Thoracic aorta (tissue), 2 donors: ENCODE measurements around the gene NOC3L. TPM values are rescaled to one million over a fixed set of nuclear protein-coding genes. Genes with fewer than 3 reads are reported as not detected.

Experiments
- ATAC-seq: fragments of 150-250 bp; one replicate; pipeline ENCODE4 v1.8.0; 2017; ENCODE audit warnings: low read depth; ENCODE audit not compliant: insufficient number of reproducible peaks, low FRiP score
- DNase-seq: peaks from one replicate; pipeline ENCODE4 v3.0.0-alpha.2; 2020; ENCODE audit warnings: low spot score
- H3K27ac ChIP-seq, 2 donors: fragments of 200-600 bp; sonication (generic); 1 replicate in 1 of 2; 2 replicates in 1 of 2; pipeline ENCODE4 v1.5.1; 2016; ENCODE audit warnings: mild to moderate bottlenecking in 2 of 2, moderate library complexity in 2 of 2
- H3K27me3 ChIP-seq: fragments of 200-600 bp; sonication (generic); replicated peaks from 2 replicates; pipeline ENCODE4 v1.6.0; 2016; ENCODE audit warnings: mild to moderate bottlenecking; ENCODE audit not compliant: insufficient read depth
- H3K36me3 ChIP-seq: fragments of 200-600 bp; sonication (generic); one replicate; pipeline ENCODE4 v1.5.1; 2016
- H3K4me1 ChIP-seq, 2 donors: fragments of 200-600 bp; sonication (generic); 1 replicate in 1 of 2; 2 replicates in 1 of 2; pipeline versions ENCODE4 v1.5.1 to v1.6.0; 2016; ENCODE audit warnings: low read depth in 2 of 2, mild to moderate bottlenecking in 1 of 2; ENCODE audit not compliant: control insufficient read depth in 1 of 2
- H3K4me3 ChIP-seq: fragments of 200-600 bp; sonication (generic); 2 replicates; pipeline ENCODE4 v1.5.1; 2016; ENCODE audit warnings: mild to moderate bottlenecking
- H3K9me3 ChIP-seq: fragments of 200-600 bp; sonication (generic); 2 replicates; pipeline ENCODE4 v1.5.1; 2016
- total RNA-seq, 2 donors: library from RNA; depleted of rRNA; stranded (reverse); fragments of >200 nt; gene quantifications; one replicate each; pipeline versions ENCODE4 v1.1.0 to v1.2.3, GENCODE V29; 2016
- TF ChIP-seq, protein P1 (sequence below): fragments of 200-600 bp; sonication (generic); IDR thresholded peaks from one replicate; pipeline ENCODE4 v1.5.1; 2019; ENCODE audit warnings: antibody characterized with exemption

The NOC3L gene
- total RNA-seq, 2 donors from 2014 or later, result 11.1 to 22.5 TPM

GRCh38 chr10:94316560-94316959 is 46.2 kb downstream of the NOC3L start:
- Histone ChIP-seq H3K27me3 (no peaks in the 10 kb centered on the region), H3K4me3 (no peak overlapping the region), H3K27ac (peak overlapping the region in 1 of 2 donors; percentile 73), H3K4me1 (peaks cover 12 to 25% of the 10 kb centered on the region in 2 donors), H3K9me3 (no peaks in the 10 kb centered on the region), H3K36me3 (no peaks in the 10 kb centered on the region)
- no peak for ATAC-seq
- no peak for DNase-seq
- TF ChIP-seq, protein P1, sequence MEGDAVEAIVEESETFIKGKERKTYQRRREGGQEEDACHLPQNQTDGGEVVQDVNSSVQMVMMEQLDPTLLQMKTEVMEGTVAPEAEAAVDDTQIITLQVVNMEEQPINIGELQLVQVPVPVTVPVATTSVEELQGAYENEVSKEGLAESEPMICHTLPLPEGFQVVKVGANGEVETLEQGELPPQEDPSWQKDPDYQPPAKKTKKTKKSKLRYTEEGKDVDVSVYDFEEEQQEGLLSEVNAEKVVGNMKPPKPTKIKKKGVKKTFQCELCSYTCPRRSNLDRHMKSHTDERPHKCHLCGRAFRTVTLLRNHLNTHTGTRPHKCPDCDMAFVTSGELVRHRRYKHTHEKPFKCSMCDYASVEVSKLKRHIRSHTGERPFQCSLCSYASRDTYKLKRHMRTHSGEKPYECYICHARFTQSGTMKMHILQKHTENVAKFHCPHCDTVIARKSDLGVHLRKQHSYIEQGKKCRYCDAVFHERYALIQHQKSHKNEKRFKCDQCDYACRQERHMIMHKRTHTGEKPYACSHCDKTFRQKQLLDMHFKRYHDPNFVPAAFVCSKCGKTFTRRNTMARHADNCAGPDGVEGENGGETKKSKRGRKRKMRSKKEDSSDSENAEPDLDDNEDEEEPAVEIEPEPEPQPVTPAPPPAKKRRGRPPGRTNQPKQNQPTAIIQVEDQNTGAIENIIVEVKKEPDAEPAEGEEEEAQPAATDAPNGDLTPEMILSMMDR, result no peak

- Histone ChIP-seq H3K27ac (peak overlapping the region; percentile 73 to 75), H3K36me3 (no peaks in the 10 kb centered on the region), H3K9me3 (no peaks in the 10 kb centered on the region), H3K4me1 (peaks cover 12 to 25% of the 10 kb centered on the region in 2 donors), H3K4me3 (no peak overlapping the region), H3K27me3 (no peaks in the 10 kb centered on the region)
- ATAC-seq (peak; percentile 25), DNase-seq (no peak)
- TF ChIP-seq, protein P1, result no peak
Observed at GRCh38 chr10:94315975-94316464, 46.7 kb downstream of the NOC3L start.

DNA sequence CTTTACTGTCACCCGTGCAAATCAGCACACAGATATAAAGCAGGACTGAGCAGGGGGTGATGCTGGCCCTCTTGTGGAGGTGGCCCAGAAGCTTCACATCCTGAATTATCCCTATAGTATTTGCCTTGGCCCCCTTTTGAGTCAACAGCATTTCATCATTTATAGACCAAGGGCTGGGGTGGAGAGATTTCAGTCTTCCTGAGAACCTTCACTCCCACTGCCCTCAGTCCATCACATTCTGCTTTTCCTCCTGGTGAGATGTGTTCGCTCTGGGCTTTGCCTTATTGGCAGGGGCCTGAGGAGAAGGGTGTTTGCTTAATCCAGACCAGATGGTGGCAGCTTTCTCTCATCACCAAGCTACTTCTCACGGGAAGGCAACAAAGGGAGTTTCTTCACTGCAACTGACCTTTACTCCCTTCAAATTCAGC is 47.7 kb downstream of the NOC3L start:
- Histone ChIP-seq H3K9me3 (no peaks in the 10 kb centered on the region), H3K27ac (peak overlapping the region; percentile 52 to 73), H3K36me3 (no peaks in the 10 kb centered on the region), H3K4me1 (peaks cover 12 to 25% of the 10 kb centered on the region in 2 donors), H3K27me3 (no peaks in the 10 kb centered on the region), H3K4me3 (no peak overlapping the region)
- TF ChIP-seq, protein P1, result no peak
- no peak for ATAC-seq
- no peak for DNase-seq

DNA sequence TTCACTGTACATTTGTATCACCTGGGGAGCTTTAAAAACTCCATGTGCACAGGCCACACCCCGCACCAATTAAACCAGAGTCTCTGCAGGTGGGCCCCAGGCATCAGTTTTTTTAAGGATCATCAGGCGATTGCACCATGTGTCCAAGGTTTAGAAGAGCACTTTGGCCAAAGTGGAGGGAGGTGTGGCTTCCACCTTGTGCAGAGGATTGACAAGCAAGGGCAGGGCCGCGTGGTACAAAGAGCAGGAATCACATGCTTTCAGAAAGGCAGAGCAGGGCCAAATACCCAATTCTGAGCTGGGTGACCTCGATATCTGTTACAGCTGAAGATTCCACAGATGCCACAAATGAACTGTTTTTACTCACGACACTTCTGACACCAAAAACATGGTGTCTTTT is 52.4 kb downstream of the NOC3L start:
- Histone ChIP-seq H3K27me3 (no peaks in the 10 kb centered on the region), H3K9me3 (no peaks in the 10 kb centered on the region), H3K4me1 (peaks cover 5 to 10% of the 10 kb centered on the region in 2 donors), H3K27ac (no peak overlapping the region), H3K36me3 (peaks cover 3% of the 10 kb centered on the region), H3K4me3 (no peak overlapping the region)
- TF ChIP-seq, protein P1, result no peak
- DNase-seq, result no peak
- ATAC-seq, result no peak

GRCh38 chr10:94308866-94309265 is 53.9 kb downstream of the NOC3L start:
- ATAC-seq, result no peak
- TF ChIP-seq, protein P1, result no peak
- no peaks in the 10 kb centered on the region for H3K9me3 ChIP-seq
- no peak for DNase-seq
- no peaks in the 10 kb centered on the region for H3K4me1 ChIP-seq
- H3K27me3 ChIP-seq, result no peaks in the 10 kb centered on the region
- H3K36me3 ChIP-seq, result peaks cover 3% of the 10 kb centered on the region
- H3K4me3 ChIP-seq, result no peak overlapping the region
- H3K27ac ChIP-seq, result no peak overlapping the region
